AG10803 (cell line): Measurements from ENCODE around the gene OXLD1.
A peak's percentile ranks its signal among the peaks of the same experiment; 100 is the strongest.

Experiments used
- DNase-seq: peaks from one replicate; pipeline ENCODE4 v3.0.0; 2010; ENCODE audit warnings: low read depth
- H3K4me3 ChIP-seq: 2 replicates; pipeline ENCODE4 v1.5.1; 2011; ENCODE audit warnings: mild to moderate bottlenecking, low read length, control low read depth
- CTCF ChIP-seq: conservative IDR thresholded peaks from 2 replicates; pipeline ENCODE4 v1.5.1; 2011; ENCODE audit warnings: mild to moderate bottlenecking, low read length, control low read depth, inconsistent platforms

Gene OXLD1

GRCh38 chr17:81685108-81685507 lies 18.7 kb upstream of the OXLD1 start:
- peak overlapping the region; percentile 72 for H3K4me3 ChIP-seq
- TF ChIP-seq CTCF, result no peak
- peak; percentile 58 for DNase-seq

- peak overlapping the region; percentile 72 for H3K4me3 ChIP-seq
- TF ChIP-seq CTCF, result no peak
- DNase-seq, result no peak
These were observed 18.1 kb upstream of the OXLD1 start for GRCh38 chr17:81684442-81684911.

- peak within 1 kb of the TSS; percentile 84 for H3K4me3 ChIP-seq
- DNase-seq, result peak; percentile 99
- TF ChIP-seq CTCF, result no peak
These were observed 17.4 kb upstream of the OXLD1 start, which contains the start of the genes ARL16 and HGS for GRCh38 chr17:81683584-81684441. ARL16 (minus strand) TSS chr17:81683797; CDS start chr17:81683753, 44 bp downstream. HGS (plus strand) TSS chr17:81684011; CDS start chr17:81684067, 56 bp downstream.

- DNase-seq, result no peak
- no peak for TF ChIP-seq CTCF
- peak overlapping the region; percentile 84 for H3K4me3 ChIP-seq
These were observed 16.8 kb upstream of the OXLD1 start for GRCh38 chr17:81683208-81683583.

GRCh38 chr17:81682565-81683207 lies 16.3 kb upstream of the OXLD1 start:
- DNase-seq, result no peak
- TF ChIP-seq CTCF, result no peak

GRCh38 chr17:81681672-81682071 lies 15.3 kb upstream of the OXLD1 start:
- no peak for TF ChIP-seq CTCF
- no peak overlapping the region for H3K4me3 ChIP-seq
- DNase-seq, result no peak

More at GRCh38 chr17:81682565-81683207, 16.3 kb upstream of the OXLD1 start:
- peak overlapping the region; percentile 84 for H3K4me3 ChIP-seq
